ENCODE results near the gene PACSIN1.
"Not testable (repeated sequence)": the region's sequence is repeated elsewhere in the genome, so short reads cannot be mapped to it uniquely, and the experiment has no call there.

PACSIN1 gene

DNA sequence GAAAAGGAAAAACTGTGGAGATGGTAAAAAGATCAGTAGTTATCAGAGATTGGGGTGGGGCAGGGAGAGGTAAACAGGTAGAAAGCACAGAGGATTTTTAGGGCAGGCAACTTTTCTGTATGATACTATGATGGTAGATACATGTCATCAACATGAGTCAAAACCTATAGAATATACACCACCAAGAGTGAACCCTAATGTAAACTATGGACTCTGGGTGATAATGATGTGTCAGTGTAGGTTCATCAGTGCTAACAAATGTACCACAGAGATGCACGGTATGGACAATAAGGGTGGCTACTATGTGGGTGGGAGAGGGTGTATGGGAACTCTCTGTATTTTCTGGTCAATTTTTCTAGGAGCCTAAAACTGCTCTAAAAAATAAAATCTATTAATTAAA is 18.5 kb downstream of the PACSIN1 start:
- DNase-seq (ENCODE audit: insufficient read length, low spot score) (no peak), FAIRE-seq (no peak)

DNA sequence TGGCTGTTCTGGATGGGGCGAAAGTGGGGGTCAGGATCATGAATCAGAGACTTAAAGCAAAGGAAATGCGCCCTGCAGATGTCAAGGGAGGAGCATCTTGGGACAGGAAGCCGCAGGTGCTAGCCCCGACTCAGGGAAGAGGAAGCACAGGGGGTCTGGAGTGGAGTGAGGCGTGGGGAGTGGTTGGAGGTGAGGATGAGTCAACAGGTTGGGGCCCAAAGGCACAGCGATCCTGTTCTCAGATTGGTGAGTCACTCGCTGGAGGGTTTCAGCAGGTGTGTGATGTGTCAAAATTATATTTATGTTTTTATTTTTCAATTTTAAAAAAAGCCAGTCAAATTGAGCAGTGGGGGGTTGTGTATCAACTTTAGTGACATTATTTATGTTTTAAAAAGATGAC is 19.0 kb downstream of the PACSIN1 start:
- DNase-seq (ENCODE audit: insufficient read length, low spot score): no peak

DNA sequence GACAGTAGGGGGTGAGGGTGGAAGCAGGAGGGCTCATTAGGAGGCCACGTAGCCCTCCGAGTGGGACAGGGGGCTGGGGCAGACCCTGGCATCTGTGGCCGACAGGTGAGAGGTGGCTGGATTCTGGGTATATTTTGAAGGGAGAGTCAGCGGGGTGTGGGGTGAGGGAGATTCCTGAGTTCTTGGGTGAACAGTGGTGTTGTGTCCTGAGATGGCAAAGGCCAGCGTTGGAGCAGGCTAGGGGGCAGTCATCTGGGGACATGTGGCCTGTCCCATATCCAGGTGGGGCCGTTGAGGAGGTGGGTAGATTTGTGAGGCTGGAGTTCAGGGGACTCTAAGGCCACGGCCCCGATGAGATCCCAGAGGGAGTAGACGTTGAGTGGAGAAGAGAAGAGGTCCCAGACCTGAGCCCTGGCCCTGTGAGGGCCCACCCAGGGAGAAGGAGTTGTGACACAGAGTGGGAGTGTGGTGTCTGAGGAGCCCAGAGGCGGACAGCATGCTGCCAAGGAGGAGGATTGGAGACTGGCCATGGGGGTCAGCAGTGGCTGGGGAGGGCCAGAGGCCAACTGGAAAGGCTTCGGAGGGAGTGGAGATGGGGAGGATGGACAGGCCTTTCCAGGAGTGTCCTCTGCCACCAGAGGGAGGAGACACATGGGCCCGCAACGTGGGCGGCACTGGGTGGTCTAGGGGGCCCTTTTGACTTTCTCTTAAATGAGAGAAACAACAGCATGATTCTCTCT is 19.6 kb downstream of the PACSIN1 start:
- FAIRE-seq (no peak), DNase-seq (ENCODE audit: insufficient read length, low spot score) (no peak)

More for the DNA sequence above, 19.0 kb downstream of the PACSIN1 start:
- no peak for FAIRE-seq

DNA sequence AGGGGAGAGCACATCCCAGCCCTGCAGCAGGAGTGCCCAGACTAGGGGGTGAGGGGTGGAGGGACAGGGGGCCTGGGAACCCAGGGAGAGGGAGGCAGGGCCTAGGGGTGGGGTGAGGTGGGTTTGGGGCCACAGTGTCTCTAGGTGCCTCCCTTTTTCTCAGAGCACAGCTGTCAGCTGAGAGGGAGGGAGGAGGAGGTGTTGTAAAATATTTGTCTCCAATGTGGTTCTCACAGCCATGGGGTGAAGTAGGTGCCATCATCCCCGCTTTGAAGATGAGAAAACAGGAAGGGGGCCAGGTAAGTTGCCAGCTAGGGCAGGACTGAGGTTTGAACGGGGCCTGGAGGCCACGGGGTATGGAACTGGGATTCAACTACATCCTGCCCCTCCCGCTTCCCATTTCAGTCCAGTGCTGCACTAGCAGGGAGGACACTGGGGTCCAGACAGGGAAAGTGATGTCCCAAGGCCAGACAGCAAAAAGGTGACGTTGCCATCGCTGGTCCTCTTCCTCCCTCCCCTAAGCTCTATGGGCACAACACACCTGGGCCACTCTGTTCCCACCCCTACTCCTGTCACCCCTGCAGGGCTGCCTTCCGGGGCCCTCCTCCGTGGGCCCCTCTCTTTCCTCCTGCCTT is 20.3 kb downstream of the PACSIN1 start:
- FAIRE-seq: no peak

DNA sequence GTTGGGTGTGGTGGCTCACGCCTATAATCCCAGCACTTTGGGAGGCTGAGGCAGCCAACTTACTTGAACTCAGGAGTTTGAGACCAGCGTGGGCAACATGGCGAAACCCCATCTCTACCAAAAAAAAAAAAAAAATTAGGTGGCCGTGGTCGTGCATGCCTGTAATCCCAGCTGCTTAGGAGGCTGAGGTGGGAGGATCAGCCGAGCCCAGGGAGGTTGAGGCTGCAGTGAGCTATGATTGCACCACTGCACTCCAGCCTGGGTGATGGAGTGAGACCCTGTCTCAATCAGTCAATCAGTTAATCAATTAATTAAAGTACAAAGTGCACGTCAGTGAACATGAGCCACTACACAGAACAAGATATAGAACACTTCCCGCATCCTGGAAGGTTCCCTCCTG is 21.0 kb downstream of the PACSIN1 start:
- DNase-seq (ENCODE audit: insufficient read length, low spot score); FAIRE-seq: not testable (repeated sequence)

More for the DNA sequence above, 20.3 kb downstream of the PACSIN1 start:
- no peak for DNase-seq (ENCODE audit: insufficient read length, low spot score)

DNA sequence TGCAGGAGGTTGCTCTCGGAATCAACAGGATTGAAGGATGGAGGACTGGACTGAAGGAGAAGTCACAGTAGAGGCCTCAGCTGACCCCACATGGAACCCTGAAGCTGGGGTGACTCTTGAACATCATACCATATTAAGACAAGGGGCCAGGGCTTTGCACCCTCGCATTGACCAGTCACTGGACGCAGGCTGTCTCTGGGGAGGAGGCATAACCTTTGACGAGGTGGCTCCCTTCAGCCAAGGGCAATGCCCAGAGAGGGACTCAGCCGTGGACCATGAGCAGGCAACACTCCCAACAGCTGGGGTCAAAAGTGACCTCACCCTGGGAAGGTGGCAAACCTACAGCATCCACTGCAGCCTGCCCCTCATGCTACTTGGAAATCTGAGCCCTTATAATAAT is 21.7 kb downstream of the PACSIN1 start:
- DNase-seq (ENCODE audit: insufficient read length, low spot score) (no peak), FAIRE-seq (no peak)

DNA sequence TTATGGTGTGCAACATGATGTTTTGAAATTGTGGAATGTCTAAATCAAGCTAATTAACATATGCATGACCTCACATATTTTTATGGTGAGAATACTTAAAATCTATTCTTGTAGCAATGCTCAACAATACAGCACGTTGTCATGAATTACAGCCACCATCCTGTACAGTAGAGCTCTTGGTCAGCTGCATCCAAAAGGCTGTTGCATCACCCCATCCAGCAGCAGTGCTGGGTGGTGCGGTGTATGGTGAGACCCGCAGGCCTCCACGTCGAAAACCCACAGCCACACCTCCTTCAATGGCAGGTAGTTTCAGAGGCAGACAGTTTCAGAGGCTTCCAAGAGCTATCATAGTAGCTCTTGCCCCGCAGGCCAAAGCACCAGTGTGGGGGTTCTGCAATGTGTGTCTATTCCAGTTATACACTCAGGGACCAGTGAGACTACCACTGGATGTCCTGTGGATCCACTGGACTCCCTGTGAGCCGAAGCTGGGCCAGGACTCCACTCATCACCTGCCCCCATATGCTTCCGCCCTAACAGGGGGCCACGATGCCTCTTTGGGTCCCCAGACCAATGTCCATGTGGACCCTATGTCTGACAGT is 23.4 kb downstream of the PACSIN1 start:
- FAIRE-seq (no peak), DNase-seq (ENCODE audit: insufficient read length, low spot score) (no peak)

DNA sequence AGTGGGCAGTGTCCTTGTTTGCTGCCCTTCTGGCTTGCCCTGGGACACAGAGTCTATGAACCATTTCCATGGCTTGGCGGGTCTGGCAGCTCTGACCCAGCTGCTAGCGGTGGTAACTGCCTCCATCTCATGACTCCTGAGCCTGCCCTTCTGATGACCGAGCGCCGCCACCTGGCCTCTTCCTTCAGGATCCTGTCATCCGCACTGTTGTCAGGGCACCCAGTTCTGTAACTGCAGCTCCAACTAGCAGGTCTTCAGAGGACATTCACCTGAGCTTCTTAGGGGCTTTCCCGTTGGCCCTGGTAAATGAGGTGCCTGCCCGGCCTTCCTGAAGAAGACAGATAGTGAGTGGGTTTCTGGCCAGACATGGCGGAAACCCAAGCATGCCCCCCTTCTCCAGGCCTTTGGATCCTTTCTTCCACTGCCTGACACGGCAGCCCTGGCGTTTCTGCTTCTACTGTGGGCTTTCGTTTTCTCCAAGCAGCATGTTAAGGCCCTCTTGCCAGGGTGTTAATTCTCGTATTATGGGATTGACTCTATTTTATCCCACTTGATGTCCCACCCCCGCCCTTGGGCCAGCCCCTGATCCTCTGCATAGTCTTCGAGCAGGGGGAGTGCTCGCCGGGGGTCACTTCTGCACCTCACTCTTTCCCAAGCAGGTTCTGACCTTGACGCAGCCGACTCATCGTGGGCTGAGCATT is 24.7 kb downstream of the PACSIN1 start:
- FAIRE-seq: no peak

DNA sequence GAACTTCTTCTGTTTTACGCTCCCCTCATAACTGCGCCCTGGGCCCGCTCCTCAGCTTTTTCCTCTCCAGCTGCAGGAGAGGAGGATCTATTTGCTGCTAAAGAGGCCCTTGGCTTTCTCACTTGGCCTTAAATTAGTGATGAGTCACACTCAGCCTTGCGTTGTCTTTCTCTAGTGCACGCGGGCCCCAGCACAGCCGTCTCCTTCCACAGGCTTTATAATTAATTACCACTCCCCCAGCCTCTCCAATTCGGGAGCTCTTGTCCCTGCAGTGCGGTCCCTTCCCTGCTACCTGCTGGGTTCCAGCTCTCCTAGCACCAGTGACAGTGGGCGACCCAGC is 25.2 kb downstream of the PACSIN1 start:
- no peak for DNase-seq (ENCODE audit: insufficient read length, low spot score)
- FAIRE-seq: no peak

More for the DNA sequence above, 24.7 kb downstream of the PACSIN1 start:
- no peak for DNase-seq (ENCODE audit: insufficient read length, low spot score)

DNA sequence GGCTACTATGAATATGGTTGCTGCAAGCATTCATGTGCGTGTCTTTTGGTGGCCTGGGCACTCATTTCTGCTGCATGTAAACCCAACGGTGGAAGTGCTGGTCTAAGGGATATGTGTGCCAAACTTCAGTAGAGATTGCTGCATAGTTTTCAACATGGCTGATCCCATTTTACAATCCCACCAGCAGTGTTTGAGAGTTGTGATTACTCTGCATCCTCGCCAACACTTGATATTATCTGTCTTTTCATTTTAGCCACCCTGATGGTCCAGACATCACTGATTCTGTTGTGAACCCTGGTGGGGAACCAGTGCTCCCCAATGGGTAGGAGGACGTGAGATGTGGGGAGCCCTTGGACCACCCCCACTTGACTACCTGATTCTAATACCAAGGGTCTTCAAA is 27.5 kb downstream of the PACSIN1 start:
- DNase-seq (ENCODE audit: insufficient read length, low spot score) (no peak), FAIRE-seq (no peak)

DNA sequence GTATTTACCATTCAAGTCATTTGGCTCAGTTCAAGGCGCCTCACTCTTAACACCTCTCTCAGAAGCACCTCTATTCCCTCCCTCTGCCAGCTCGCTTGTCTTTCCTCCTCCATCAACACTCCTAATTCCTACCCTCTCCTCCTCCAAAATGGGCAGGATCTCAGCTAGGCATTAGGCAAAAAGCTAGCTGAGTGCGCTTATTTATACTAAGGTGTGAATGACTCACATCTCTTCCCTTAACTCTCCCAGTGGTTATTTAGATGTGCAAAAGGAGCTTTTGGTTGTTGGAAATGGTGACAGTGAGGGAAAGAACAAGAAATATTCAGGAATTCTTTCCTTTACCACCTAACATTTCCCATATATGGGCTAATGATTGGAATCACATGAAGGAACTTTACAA is 29.1 kb downstream of the PACSIN1 start:
- no peak for DNase-seq (ENCODE audit: insufficient read length, low spot score)
- no peak for FAIRE-seq

DNA sequence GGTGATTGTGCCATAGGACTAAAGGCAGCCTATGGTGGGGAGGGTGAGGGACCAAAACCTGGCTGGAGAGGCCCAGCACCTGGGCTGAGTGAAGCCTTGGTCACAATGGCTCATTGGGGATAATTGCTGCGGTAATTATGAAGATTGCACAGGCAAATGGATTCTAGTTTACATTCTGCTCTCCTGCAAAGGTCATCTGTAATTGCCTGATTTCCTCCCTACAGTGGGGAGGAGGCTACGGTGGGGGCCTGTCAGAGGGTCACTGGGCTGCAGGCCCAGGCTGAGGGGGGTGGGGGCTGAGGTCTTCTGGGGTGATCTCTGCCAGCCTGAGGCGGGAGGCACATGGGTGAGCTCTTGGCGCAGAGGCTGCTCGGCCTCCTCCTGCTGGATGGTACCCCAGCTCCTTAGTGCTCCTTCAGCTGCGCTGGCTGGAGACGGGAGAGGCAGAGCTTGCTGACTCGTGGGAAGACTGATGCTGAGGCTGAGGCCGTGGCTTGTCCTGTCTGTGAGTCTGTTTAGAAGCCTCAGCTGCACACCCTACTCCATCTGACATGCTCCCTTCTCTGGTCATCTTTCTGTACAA is 30.3 kb downstream of the PACSIN1 start:
- DNase-seq (ENCODE audit: insufficient read length, low spot score) (no peak), FAIRE-seq (no peak)

DNA sequence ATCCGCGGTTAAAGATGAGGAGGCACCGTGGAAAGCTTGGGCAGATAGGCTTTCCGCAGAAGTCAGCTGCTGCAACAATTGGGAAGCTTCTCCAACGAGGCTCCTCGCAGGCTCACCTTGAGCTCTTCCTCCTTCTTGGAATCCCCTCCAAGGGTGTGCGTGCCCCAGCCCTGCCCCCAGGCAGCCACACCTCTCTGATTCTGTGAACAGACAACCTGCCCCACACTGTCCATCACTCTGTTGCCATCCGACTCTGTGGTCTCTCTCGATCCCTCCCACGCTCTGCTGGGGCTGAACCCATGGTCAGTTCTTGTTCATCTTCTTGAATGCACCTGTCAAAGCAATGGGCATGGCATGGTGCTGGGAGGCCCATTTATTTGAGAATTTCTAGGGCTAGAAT is 31.5 kb downstream of the PACSIN1 start:
- DNase-seq (ENCODE audit: insufficient read length, low spot score) (no peak), FAIRE-seq (no peak)

DNA sequence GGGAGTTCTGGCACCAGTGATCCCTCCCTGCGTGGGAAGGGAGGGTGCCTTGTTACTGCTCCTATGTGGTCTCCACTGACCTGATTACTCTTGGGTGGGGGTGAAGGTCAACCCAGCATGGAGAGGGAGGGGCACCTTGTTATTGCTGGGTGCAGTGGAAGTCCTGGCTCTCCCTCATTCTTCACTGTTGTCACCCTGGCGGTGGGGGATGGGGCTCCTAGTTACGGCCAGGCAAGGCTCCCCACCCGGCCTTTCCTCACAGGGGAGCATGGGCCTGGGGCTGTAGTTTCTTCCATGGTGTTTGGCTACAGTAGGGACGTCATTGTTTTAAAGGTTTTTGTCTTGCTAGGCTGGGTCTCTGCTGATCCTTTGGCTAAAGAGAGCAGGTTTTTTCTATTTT is 40.8 kb downstream of the PACSIN1 start:
- FAIRE-seq (no peak), DNase-seq (ENCODE audit: insufficient read length, low spot score) (no peak)

DNA sequence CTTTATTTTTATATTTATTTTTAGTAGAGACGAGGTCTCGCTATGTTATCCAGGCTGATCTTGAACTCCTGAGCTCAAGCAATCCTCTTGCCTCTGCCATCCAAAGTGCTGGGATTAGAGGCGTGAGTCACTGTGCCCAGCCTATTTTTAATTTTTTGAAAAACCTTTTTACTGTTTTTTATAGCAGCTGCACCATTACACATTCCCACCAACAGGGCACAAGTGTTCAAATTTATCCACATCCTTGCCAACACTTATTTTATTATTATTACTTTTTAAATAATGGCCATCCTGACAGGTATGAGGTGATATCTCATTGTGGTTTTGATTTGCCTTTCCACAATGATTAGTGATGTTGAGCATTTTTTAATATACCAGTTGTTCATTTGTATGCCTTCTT is 42.5 kb downstream of the PACSIN1 start:
- DNase-seq (ENCODE audit: insufficient read length, low spot score): no peak
- no peak for FAIRE-seq

DNA sequence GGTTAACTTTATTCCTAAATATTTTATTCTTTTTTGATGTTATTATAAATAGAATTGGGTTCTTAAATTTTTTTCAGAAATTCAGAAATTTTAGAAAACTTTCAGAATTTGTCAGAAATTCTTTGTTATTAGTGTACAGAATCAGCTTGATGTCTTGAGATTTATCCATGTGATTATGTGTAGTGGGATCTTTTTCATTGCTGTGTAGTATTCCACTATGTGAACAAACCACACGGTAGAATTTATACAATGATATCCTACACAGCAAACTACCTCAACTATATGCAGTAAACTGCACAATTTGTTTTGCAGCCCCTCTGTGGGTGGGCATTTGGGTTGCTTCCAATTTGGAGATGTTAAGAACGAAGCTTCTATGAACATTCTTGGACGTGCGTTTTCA is 43.9 kb downstream of the PACSIN1 start:
- FAIRE-seq (no peak), DNase-seq (ENCODE audit: insufficient read length, low spot score) (no peak)

DNA sequence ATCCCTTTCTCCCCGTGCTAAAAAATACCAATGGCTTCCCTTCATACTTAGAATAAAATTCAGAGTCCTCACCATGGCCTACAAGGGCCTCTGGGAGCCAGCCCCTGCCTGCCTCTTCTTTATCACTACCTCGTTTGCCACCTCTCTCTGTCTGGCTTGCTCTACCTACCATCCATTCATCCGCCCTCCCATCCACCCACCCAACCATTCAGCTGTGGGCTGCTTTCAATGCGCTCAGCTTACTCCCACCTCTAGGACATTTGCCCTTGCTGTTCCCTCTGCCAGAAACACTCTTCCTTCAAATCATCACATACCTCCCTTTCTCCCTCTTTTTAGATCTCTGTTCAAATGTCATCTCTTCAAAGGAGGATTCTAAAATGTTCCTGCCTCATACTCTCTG is 44.4 kb downstream of the PACSIN1 start:
- FAIRE-seq: no peak
- no peak for DNase-seq (ENCODE audit: insufficient read length, low spot score)

DNA sequence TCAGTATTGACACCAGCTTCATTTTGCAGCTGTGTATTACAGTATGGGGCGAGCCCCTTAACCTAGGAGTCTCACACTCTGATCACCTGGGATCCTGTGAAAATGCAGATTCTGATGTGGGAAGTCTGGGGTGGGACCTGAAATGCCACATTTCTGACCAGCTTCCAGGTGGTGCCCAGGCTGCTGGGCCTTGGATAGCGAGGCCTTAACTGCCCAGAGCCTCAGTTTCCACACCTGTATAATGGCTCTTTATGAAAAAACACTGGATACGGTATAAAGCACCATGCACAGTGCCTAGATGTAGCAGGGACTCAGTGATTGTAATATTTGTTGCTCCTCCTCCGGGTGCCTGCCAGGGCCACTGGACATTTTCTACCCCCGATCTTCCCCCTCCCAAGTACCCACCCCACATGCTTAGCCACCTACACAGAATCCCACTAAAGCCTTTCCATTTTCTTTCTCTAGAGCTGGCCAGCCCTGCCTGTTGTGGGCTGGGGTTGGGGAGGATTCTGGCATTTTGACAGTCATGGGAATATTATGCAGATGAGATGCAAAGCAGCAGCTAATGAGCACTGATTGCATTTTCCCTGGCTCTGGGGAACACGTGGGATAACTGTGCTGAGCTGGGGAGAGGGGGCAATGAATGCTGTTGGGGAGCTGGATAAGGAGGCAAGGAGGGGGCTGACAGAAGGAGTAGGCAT is 45.5 kb downstream of the PACSIN1 start:
- DNase-seq (ENCODE audit: insufficient read length, low spot score) (no peak), FAIRE-seq (no peak)

DNA sequence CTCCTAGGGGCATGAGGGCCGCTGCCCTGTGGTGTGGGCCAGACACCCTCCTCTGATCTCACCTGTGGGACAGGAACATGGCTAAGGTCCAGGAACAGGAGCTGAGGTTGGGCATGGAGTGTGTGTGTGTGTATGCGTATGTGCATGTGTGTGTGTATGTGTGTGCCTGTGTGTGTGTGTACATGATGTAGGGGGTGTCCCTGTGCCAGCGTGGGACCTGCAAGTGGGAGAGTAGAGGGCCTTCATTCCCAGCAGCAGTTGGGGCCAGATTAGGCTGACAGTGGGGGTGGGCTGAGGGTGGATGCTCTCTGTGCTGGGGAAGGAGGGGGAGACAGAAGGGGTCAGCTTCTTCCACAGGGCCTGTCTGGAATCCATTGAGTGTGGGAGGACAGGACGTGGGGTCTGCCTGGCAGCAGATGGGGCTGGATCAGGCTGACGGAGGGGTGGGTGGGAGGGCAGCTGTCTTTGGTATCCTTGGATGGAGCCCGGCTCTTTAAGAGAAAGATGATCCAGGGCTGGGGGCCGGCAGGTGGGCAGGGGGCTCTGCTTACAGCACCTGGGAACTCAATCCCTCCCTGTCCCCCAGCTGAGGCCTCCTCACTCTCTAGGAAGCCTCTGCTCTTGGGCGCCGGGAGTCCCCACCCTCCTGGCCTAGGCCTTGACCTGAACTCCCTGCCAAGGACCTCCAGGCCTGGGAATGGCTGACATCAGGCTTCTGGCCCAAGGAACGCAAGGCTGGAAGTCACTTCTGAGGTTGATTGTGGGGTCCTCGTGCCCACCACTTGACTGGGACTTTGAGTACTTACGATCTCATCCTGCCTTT is 46.2 kb downstream of the PACSIN1 start:
- FAIRE-seq: no peak

DNA sequence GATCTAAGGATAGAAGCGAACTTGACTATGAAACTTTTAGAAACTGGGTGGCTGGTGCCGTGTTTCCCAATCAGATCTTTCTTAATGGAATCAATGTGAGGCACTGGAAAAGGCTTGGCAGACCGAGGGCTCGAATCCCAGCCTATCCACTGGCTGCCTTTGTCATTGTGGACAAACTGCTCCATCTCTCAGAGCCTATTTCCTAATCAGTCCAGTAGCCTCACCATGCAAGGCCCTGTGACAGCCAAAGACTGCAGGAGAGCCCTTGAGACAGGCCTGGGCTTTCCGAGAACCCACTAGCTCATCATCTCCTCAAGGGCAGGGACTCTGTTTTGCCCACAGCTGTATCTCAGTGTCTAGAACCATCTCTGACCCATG is 46.9 kb downstream of the PACSIN1 start:
- DNase-seq (ENCODE audit: insufficient read length, low spot score): no peak
- no peak for FAIRE-seq

More for the DNA sequence above, 46.2 kb downstream of the PACSIN1 start:
- DNase-seq (ENCODE audit: insufficient read length, low spot score): no peak
